ENCODE results near the gene PKHD1.

Gene PKHD1

GRCh38 chr6:51929934-51930574 is 157.4 kb downstream of the PKHD1 start:
- TF ChIP-seq FOXM1 (IDR thresholded peaks at IDR 0.05; ENCODE audit: borderline replicate concordance, low read depth) (no peak), TAF1 (IDR thresholded peaks at IDR 0.05; ENCODE audit: low read depth) (no peak), EGR1 (IDR thresholded peaks at IDR 0.05) (no peak), REST (IDR thresholded peaks at IDR 0.05; ENCODE audit: low read depth) (no peak), RAD21 (IDR thresholded peaks at IDR 0.05; ENCODE audit: low read depth) (no peak), TEAD4 (IDR thresholded peaks at IDR 0.05) (no peak), EP300 (IDR thresholded peaks at IDR 0.05; ENCODE audit: borderline replicate concordance) (no peak), MAX (IDR thresholded peaks at IDR 0.05) (no peak), NFIC (IDR thresholded peaks at IDR 0.05) (no peak), ZBTB7A (IDR thresholded peaks at IDR 0.05; ENCODE audit: low read depth) (no peak), CREB1 (IDR thresholded peaks at IDR 0.05; ENCODE audit: low read depth) (no peak), YY1 (IDR thresholded peaks at IDR 0.05; ENCODE audit: low read depth) (no peak), USF1 (IDR thresholded peaks at IDR 0.05) (no peak)

GRCh38 chr6:51928320-51928719 is 159.1 kb downstream of the PKHD1 start:
- no peak for TF ChIP-seq TAF1 (IDR thresholded peaks at IDR 0.05; ENCODE audit: low read depth)
- TF ChIP-seq EP300 (IDR thresholded peaks at IDR 0.05; ENCODE audit: borderline replicate concordance) = no peak
- no peak for TF ChIP-seq MAX (IDR thresholded peaks at IDR 0.05)
- no peak for TF ChIP-seq CEBPB (IDR thresholded peaks at IDR 0.05)
- no peak for TF ChIP-seq ZBTB7A (IDR thresholded peaks at IDR 0.05; ENCODE audit: low read depth)
- TF ChIP-seq REST (IDR thresholded peaks at IDR 0.05; ENCODE audit: low read depth) = no peak

- TF ChIP-seq YY1 (IDR thresholded peaks at IDR 0.05; ENCODE audit: low read depth) = no peak
- TF ChIP-seq USF1 (IDR thresholded peaks at IDR 0.05) = no peak
Measured at GRCh38 chr6:51927450-51927849, 160.0 kb downstream of the PKHD1 start.

- TF ChIP-seq TAF1 (IDR thresholded peaks at IDR 0.05; ENCODE audit: low read depth) (no peak), MAX (IDR thresholded peaks at IDR 0.05) (no peak), EGR1 (IDR thresholded peaks at IDR 0.05) (no peak), NFIC (IDR thresholded peaks at IDR 0.05) (no peak), TEAD4 (IDR thresholded peaks at IDR 0.05) (no peak), FOXM1 (IDR thresholded peaks at IDR 0.05; ENCODE audit: borderline replicate concordance, low read depth) (no peak), CEBPB (IDR thresholded peaks at IDR 0.05) (no peak), USF1 (IDR thresholded peaks at IDR 0.05) (no peak), ZBTB7A (IDR thresholded peaks at IDR 0.05; ENCODE audit: low read depth) (no peak)
Measured at GRCh38 chr6:51926125-51926524, 161.3 kb downstream of the PKHD1 start.

- no peak for TF ChIP-seq REST (IDR thresholded peaks at IDR 0.05; ENCODE audit: low read depth)
- TF ChIP-seq MAX (IDR thresholded peaks at IDR 0.05) = no peak
- no peak for TF ChIP-seq FOXM1 (IDR thresholded peaks at IDR 0.05; ENCODE audit: borderline replicate concordance, low read depth)
- no peak for TF ChIP-seq ZBTB7A (IDR thresholded peaks at IDR 0.05; ENCODE audit: low read depth)
- no peak for TF ChIP-seq TCF12 (IDR thresholded peaks at IDR 0.05; ENCODE audit: low read depth)
- TF ChIP-seq CEBPB (IDR thresholded peaks at IDR 0.05) = no peak
- no peak for TF ChIP-seq TEAD4 (IDR thresholded peaks at IDR 0.05)
- TF ChIP-seq CREB1 (IDR thresholded peaks at IDR 0.05; ENCODE audit: low read depth) = no peak
- TF ChIP-seq RAD21 (IDR thresholded peaks at IDR 0.05; ENCODE audit: low read depth) = no peak
Measured at GRCh38 chr6:51915098-51915497, 172.3 kb downstream of the PKHD1 start.

Measured in Ishikawa (cell line).